Stimulated activated naive CD8-positive, alpha-beta T cell treated with anti-CD3 and anti-CD28 coated beads, Interleukin-15, Interleukin-2, amounts not matched to agents 100 U/mL and 50 U/mL, for 24 hours (primary cell): ENCODE results near the gene ZIC4.

Experiments
- ATAC-seq: fragments of 150-1000 bp; cut with Tn5 transposase; one replicate; pipeline ENCODE4 v1.10.0; 2021
- DNase-seq: peaks from one replicate; pipeline ENCODE4 v3.0.0; 2021

ZIC4 gene

DNA sequence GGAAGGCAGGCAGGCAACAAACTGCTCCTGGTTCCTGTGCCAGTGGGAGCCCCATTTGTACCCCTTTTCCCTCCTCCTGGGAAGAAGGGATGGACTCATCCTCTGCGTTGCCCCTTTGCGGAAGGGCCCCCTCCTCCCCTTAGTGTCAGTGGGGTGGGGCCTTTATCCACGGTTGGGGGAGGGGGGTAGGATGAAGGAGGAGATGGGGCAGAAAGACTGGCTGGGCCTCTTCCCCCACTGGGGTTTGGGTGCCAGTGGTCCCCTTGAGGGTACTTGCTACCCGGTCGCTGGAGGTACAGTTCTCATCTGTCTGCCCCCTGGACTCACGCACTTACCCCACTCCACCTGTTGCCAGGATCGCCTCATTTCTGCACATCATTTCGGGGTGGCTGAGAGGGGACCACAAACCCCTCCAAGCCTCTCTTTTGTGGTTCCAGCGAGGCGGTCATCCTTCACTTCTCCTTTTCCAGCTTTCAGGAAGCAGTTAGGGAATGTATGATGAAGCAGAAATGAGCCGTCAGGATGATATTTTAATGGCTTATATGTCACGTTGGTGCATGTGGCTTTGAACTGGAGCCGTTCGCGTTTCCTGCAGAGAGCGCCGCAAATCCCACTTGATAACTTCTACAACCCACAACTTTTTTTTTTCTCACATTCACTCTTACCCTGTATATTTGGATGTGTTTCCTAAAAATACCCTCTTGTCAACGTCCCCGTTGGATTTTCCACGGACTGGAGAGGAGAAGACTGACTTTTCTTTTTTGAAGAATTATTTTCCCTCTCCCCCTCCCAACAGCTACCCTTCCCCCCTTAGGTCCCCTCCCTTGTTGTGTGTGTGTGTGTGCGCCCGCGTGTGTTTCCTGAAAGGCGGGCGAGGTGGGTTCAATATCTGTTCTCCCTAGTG is at the start of gene ZIC4:
Gene ZIC4, minus strand, starts transcription at position 516 of the 904 bp plus-strand sequence. CDS start 3,746 bp downstream, outside the sequence.
- no peak for ATAC-seq
- no peak for DNase-seq

DNA sequence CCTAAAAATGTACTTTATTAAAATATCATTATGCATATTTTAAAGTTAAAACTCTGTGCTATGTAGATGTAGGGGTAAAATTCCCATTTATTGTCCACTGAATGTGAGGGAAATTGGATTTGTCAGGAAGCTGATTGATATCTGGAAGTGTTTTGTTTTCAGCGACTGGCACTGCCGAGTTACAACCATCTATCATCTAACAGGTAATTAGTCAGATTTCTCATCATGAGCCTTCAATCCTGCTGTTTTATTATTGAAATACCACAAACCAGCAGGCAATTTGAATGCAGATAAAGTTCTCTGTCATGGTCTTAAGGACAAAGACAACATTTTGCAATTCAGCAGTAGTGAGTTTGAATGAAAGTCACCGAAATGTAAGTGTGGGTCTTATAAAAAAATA is 43.3 kb upstream of the ZIC4 start:
- ATAC-seq (no peak), DNase-seq (no peak)

DNA sequence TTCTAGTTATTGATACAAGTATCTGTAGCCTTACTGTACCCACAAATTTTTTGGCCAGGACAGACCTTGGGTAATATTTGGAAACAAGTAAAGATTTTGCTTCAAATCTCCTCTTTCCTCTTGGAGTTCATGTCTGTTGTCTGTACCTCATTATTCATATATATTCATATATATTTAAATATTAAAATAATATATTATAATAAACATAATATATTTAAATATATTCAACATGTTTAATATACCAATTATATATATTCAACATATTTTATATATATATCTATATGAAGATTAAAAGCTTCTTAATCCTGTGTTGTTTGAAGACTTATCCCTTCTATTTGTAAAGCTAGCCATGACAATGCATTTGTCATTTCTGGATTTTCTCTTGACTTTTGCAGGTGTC is 40.9 kb upstream of the ZIC4 start:
- DNase-seq (no peak), ATAC-seq (no peak)

DNA sequence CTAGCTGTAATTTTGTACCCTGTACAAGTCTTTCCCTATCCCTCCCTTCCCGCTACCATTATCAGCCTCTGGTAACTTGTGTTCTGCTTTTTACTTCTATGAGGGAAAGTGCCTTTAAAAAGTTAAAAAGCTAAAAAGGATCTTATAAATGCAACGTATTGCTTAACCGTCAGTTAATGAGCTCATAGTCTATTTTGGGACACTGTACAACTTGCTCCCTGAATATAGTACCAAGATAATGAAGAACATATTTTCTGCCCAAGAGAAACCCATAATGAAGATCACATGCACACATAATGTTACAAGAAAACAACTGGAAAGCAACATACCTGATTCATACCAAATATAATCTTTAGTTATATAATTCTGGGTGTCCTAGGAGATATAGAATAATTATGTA is 25.4 kb upstream of the ZIC4 start:
- ATAC-seq (no peak), DNase-seq (no peak)

DNA sequence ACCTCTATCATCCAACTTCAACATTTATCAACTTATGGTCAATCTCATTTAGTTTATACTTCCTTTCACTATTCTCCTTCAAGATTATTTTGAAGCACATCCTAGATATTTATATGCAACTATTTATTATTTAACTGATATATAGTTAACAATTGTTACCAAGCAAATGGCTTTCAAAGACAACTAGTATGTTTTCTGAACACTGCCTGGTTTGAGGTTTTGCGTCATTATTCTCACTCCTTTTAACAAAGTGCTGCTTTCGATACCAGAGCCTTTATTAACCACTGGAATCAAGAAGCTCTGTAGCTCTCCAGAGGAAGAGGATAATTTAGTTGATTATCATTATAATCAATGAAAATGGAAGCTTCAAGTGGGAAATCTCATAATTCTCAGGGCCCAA is 22.4 kb upstream of the ZIC4 start:
- DNase-seq: no peak

DNA sequence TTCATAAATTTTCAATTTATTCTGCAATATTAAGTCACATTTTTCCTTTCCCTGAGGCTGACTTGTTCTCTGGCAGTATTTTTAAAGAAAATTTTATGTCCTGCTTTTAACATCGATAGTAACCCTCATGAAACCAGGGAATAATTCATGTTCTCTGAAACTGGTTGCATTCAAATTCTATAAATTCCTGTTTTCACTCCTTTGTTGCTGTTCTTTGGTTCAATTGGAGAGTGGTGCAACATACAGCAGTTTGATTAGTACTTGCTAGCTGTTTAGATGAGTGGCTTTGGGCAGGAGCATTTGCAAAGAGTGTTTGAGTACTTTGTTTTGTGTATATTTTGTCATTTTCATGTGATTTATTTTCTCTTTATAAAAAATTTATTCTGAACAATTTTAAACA is 22.0 kb upstream of the ZIC4 start:
- DNase-seq: no peak
- no peak for ATAC-seq

More for the DNA sequence above, 22.4 kb upstream of the ZIC4 start:
- ATAC-seq: no peak

DNA sequence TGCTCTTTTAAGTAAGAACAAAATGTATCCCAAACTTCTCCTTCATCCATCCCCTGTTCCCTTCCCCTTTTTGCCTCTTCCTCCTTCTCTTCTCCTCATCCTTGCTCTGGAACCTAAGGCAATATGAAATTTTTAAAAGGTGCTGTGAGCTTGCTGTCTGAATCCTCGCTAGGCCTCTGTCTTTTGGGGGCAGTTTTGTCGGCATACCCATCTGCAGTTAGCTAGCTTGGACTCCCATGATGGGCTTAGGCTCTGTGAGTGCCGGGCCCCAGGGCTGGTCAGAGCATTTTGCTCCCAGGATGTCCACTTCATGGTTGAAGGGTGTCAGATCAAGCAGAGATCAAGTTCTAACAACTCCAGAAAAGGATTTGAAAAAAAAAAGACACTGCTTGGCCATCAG is 21.4 kb upstream of the ZIC4 start:
- ATAC-seq (no peak), DNase-seq (no peak)

DNA sequence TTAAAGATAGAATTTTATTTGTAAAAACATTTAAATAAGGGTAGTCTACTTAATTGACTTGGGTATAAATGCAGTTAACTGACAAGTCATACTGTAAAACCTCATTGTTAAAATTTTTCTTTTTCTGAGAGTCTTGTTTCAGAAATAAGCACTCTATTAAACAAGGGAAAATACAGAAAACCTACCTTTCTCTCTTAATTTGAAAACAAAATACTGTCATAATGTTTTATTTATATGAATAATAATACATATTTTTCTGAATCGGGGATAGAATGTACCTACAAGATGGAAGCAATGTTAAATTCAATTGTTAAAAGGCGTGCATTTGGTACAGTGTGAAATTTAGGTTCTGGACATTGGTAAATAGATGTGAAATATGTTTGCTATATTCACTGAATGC is 20.6 kb upstream of the ZIC4 start:
- ATAC-seq (no peak), DNase-seq (no peak)

DNA sequence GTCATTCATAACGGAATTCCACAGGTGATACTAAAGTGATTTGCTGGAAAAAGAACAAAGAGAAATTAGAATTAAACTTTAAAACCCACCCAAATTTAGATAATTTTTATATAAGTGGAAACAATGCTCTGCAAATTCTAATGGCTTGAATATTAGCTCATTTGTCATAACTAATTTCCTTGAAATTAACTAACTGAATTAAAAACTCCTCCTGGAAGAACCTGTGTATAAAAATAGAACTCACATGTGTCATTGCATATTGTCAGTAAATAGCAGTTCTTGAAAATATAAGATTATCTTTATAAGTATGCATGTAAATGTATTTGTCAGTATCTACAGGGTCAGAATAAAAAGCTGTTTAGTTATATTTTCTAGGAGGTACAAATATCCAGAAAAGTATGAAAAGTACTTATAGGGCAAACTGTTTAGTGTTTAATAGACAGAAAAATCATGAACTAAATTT is 19.1 kb upstream of the ZIC4 start:
- no peak for ATAC-seq

DNA sequence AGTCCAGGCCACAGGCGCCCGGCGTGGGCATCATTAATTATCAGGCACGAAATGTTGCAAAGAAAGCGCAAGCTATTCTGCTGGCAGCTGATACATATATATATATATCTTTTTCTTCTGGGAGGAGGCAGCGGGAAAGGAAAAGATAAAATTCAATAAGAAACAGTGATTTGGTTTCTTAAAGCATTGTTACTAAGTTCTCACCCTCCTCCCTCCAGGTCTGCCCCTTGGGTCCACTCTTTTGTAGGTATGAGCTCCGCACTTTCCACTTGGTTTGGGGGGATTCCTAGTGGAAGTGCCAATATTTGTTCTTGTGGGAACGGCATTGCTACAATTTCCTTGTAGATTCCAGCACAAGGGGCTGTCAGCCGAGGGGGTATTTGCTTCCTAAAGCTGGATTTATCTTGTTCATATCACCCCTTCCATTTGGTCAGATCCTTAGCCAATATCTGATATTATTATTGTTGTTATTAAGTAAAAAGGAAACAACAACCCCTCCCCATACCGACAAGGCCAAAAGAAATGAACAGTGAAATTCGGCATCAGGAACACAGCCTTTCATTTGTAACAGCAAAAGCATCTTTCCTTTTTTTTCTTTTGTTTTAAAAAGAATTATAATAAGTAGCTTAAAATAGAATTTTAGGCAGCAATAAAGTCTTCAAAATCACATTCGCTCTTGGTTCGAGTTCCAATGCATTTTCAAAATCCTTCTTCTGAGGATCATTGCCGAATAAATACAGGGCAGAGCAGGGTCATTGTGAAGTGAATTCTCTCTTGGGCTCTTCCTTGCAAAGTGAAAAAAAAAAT is 18.4 kb upstream of the ZIC4 start:
- no peak for ATAC-seq

More for the DNA sequence above, 19.1 kb upstream of the ZIC4 start:
- DNase-seq: no peak

DNA sequence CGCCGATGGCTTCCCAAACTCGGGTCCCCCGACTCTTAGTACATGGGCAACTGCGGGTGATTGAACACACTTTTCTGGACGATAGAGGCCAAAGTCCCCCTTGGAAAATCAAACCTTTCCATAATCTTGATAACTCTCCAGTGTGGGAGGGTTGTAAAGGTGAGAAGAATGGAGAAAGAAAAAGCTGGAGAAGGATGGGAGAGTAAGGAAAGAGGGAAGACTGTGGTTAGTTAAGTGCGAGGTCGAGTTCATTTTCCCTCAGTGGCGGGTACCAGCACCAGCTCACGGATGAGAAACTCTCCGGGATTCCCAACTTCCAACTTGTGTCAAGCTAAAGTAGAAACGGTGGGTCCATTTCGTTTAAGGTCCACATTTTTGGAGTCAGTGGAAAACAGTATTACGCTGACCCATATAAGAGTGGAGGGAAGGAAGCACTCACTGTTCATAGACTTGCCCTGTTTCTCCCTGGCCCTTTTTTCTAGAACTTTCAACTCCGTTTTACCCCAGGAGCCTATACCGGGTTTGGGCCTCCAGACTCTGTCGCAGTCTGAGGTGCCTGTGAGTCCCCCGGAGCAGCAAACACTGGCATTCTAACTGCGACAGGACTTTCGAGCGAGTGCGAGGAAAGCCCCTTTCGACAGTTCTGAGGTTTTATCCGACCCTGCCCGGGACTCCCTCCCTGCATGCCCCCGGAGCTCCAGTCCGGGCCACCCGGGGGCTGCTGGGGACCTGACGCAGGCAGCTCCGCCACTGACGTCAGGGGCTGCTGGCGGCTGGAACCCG is 17.6 kb upstream of the ZIC4 start:
- DNase-seq (no peak), ATAC-seq (no peak)

More for the DNA sequence above, 18.4 kb upstream of the ZIC4 start:
- no peak for DNase-seq

DNA sequence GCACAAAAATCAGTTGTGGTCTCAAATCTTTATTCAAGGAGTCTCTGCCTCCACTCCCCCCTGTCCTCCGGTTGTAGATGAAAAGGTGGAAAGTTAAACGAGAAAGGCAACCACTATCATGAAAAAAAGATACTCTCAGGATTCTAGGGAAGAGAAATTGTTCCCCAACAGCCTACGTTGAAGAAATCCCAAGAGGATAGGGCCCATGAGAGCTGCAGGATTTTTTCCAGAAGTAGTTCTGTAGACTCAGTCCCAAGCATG is 17.1 kb upstream of the ZIC4 start:
- no peak for ATAC-seq
- no peak for DNase-seq

DNA sequence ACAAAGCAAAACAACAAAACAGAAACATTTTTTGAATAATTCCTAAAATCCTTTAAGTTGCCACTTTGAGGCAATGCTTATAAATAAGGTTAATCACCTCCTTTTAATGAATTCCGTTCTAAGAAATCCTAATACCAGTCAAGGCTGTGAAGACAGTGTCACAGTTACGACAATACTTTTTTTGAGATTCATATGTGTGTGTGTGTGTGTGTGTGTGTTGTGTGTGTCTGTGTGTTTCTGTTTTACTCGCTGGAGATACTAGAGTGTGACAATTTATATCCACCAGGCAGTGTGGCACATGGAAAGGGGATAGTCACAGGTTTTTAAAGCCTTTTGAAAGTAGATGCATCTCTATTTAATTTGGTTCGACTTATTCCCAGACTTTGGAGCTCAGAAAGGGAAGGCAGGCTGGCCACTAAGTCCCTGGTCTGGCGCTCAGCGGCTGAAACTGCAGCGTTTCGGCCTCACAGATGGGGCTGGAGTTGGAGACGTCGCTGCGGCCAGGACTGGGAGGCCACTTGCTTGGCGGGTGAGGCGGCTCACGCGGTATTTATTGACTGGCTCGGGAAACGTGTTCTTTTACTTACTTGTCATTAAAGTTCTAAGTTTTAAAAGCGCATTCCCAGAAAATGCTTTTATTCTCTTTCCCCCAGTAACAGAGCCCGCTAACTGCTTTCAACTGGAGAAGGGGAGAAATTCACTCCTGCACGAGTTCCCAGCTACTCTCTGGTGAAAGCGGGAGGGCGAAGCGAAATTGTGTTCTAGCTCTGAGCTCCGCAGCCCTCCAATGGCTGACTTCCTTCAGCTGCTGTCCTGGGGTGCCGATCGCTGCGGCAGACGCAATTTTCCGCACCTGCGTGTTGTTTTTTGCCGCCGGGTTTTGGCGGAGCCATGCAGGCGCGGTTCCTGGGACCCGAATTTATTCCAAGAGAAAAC is 16.5 kb upstream of the ZIC4 start:
- ATAC-seq (no peak), DNase-seq (no peak)

DNA sequence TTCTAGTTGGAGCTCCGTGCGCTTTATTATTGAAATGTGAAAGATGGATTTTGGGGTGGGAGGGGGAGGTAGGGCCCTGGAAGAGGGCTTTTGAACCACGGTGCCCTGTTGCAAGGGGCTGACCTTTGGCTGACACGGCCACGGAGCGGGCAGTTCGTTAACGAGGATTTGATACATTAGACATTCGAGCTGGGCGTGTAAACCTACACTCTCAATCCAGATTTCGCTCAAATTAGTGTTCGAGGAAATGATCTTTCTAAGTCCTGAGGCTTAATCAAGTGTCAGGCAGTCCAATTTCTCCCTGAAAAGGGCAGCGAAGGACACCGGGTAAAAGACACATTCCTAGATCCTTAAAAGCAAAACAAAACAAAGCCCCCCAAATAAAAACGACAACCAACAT is 15.9 kb upstream of the ZIC4 start:
- ATAC-seq: no peak
- DNase-seq: no peak

DNA sequence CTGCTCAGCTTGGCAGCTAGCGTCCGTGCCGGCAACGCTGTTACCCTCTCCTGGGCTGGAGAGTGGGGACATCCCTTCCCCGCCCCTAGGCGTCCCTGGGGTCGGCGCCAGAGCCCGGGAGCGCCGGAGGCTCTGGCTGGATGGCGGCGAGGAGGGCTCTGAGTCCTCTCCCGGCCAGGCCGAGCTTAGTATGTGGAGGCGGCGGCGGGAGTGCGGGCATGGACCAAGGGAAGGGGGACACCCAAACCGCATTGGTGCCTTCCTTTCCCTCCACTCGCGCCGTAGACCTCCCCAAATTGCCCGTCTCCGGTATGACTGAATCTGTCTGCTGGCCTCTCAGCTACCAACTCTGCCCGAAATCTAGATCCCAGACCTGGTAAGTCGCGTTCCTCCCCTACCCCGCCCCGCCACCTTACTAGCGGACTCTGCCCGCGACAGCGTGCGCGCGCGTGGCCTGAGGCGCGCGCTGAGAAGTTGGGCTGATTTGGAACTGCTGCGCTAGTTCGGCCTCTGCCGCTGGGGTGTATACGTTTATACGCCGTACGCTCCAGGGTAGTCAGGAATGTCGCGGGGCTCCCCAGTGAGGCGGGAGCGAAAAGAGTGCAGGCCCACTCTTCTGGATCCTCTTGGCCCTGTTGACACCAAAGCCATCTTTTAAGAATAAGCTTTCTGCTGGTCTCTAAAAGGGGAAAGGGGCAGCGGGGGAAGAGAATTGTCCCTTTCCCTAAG is 15.0 kb upstream of the ZIC4 start:
- ATAC-seq (no peak), DNase-seq (no peak)

DNA sequence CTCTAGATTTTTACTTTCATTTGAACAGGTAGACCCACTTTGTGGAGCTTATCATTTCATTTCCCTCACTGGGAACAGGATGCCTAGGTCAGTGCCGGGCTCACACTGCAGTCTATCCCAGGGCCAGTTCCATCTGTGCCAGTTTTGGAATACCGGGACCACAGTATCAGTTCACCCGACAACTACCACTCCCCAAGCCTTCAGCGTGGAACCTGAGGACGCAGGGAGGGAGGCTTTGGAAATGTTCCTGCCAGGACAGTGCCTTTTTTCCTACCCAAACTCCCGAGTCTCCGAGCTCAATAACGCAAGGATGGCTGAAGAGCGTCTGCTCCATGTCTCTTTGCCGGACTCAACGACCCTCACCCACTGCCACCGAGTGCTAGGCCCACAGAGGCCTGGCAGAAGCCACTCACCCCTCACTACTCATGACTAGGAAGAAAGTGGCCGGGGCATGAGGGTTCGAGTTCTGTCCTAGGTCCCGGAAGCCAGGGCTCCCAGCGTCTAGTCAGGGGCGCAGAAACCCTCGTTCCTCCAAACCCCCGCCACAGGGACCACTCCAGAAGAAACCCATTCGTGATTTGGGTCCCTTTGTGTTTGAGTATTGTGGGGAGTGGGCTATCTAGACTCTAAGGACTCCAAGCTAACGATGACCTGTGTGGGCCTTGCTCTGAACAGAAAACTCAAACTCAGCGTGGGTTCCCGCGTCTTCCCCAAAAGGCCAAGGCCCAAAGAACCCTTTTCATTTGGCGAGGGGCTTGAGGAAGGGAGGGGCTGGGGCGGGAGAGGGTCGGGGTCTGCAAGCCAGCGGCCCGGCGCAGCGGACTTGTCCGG is 14.2 kb upstream of the ZIC4 start:
- ATAC-seq (no peak), DNase-seq (no peak)

DNA sequence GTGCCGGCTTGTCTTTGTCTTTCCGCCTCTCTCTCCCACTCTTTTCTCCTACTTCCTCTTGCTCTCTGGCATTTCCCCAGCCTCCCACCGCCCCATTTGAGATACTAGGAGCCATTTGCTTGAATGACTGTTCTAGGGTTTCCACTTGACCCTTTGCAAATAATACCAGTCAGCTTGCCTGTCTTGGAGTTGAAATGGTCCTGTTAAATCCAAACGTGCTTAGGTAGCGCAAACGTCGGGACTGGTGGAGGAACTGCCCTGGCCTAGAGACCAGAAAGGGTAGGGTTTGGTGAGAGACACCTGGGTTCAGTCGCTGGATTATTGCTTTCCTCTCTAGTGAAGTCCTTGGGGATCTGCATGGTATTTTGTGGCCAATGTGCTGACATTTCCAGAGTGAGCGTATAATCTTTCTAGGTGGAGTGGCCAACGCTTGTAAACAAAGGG is 13.5 kb upstream of the ZIC4 start:
- no peak for DNase-seq
- ATAC-seq: no peak

DNA sequence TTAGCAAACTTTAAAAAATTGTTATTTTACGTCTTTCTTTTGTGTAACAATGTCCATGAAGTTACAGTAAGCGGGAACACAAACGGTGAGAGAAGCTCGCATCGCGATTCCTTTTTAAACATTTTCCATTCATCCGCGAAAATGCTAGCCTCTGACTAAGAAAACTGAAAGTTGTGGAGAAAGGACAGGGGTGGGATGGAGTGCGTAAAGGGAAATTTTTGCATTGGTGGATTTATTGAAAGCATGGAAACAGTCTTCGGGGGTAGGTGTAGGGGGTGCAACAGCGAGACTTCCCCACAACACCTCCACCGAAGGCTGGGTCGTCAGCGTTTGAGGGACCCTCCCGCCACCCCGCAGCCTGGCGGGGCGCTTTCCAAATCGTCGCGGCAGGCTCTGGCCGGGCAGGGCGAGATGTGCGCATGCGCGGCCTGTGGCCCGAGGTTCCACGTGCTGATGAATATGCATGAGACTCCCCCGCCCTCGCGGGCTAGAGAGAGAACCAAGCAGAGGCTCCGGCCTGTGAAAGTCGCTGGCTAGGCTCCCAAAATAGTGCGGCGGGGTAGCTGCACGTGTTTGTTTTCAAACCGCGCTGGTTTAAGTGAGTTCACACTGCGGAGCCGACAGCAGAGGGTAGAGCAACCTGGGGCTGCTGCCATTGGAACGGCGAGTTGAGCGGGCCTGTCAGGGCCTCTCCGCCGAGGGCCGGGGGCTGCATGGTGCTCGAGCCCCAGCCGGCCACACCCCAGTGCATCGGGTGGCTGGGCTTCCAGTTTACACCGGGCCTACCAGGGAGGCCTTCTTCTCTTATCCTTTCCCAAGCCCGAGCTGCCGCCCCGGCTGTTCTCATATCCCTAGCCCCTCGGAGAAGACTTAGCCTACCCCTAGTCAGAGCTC is 12.7 kb upstream of the ZIC4 start:
- ATAC-seq: no peak
- DNase-seq: no peak

DNA sequence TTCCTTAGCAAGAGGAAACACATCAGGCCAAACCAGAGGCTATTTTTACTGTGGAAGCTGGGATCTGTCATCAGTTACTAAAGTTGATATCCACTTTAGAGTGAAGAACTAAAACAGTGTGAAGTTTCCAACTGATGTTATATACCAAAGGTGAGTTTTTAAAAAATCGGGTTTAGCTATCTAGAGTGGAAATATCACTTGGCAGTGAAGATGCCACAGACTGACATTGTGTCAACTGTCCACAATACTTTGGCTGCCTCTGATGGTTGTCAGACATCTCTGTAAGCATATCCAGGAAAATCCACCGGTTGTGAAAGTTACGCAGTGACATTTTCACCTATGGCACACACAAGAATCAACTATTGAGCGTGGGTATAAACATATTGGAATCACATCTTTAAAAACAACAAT is 12.0 kb upstream of the ZIC4 start:
- ATAC-seq: no peak
- no peak for DNase-seq
